ENCODE measurements around the gene TRIM59.

DNA sequence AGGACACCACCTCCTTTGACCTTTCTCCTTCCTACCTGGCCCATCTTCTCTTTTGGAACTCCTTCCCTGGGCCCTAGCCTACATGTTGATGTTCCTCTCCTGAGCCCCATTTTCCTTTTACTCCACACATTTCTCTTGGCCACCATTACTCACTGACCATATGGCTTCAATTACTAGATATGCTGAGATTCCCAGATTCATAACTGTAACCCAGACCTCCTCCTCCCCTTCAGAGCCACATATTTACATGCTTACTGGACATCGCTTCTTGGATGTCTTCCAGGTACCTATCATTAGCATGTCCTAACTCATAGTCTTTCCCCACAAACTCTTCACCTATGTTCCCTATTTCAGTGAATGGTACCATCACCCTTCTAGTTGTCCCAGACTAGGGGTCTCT is 24.4 kb upstream of the TRIM59 start:
- no peak for TF ChIP-seq POLR2A (IDR thresholded peaks at IDR 0.05)
- TF ChIP-seq, protein P1, sequence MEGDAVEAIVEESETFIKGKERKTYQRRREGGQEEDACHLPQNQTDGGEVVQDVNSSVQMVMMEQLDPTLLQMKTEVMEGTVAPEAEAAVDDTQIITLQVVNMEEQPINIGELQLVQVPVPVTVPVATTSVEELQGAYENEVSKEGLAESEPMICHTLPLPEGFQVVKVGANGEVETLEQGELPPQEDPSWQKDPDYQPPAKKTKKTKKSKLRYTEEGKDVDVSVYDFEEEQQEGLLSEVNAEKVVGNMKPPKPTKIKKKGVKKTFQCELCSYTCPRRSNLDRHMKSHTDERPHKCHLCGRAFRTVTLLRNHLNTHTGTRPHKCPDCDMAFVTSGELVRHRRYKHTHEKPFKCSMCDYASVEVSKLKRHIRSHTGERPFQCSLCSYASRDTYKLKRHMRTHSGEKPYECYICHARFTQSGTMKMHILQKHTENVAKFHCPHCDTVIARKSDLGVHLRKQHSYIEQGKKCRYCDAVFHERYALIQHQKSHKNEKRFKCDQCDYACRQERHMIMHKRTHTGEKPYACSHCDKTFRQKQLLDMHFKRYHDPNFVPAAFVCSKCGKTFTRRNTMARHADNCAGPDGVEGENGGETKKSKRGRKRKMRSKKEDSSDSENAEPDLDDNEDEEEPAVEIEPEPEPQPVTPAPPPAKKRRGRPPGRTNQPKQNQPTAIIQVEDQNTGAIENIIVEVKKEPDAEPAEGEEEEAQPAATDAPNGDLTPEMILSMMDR (IDR thresholded peaks at IDR 0.05) = no peak

Measured in suprapubic skin (tissue), 3 donors.